ENCODE results near the gene SGMS1. TPM values are rescaled to one million over a fixed set of nuclear protein-coding genes. Genes with fewer than 3 reads are reported as not detected.
A peak's percentile ranks its signal among the peaks of the same experiment; 100 is the strongest.

The SGMS1 gene
- polyA plus RNA-seq, 1 donor from 2014 or later: 8.0 TPM

DNA sequence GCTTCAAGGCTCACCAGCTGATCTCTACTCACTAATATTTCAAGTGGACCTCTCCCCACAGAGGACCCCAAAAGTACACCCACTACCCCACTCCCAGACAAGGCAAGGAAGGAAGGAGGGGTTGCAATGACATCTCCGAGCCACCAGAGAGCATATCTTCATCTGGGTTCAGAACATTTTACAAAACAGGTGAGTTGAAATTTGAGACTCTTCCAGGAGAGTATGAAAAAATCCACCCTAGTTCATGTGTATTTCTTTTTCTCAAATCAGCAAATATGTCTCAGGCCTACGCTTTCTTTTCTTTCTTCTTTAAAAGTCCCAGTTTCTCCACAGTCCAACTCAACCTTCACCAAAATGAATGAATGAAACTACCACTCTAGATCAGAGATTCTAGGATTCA, 61.9 kb downstream of the SGMS1 start:
- Histone ChIP-seq H3K36me3 (ENCODE audit: insufficient read depth, low read length) (no peaks in the 10 kb centered on the region), H3K9me3 (ENCODE audit: low read length) (no peaks in the 10 kb centered on the region), H3K9me2 (ENCODE audit: insufficient read depth, low read length) (no peaks in the 10 kb centered on the region), H4K20me1 (ENCODE audit: insufficient read depth) (no peaks in the 10 kb centered on the region), H3K9ac (ENCODE audit: low read length) (no peak overlapping the region), H3K4me2 (ENCODE audit: low read length) (no peak overlapping the region), H3F3A (ENCODE audit: insufficient read depth, low read length, poor library complexity, severe bottlenecking) (no peaks in the 10 kb centered on the region), H3K27ac (ENCODE audit: low read length) (no peak overlapping the region), H3K79me2 (replicated peaks; ENCODE audit: insufficient read depth, low read length) (no peaks in the 10 kb centered on the region), H3K27me3 (ENCODE audit: insufficient read depth, low read depth, low read length) (no peaks in the 10 kb centered on the region), H2AFZ (ENCODE audit: low read depth, low read length) (no peak overlapping the region), H3K4me3 (ENCODE audit: low read length) (no peak overlapping the region)
- no peak for TF ChIP-seq EP300 (conservative IDR thresholded peaks at IDR 0.05; ENCODE audit: poor library complexity, severe bottlenecking)
- no peak for TF ChIP-seq SMC3 (conservative IDR thresholded peaks at IDR 0.05; ENCODE audit: poor library complexity)
- no peak for TF ChIP-seq REST (IDR thresholded peaks at IDR 0.05; ENCODE audit: borderline replicate concordance)
- no peak for TF ChIP-seq POLR2AphosphoS5 (IDR thresholded peaks at IDR 0.05)
- TF ChIP-seq EZH2 (IDR thresholded peaks at IDR 0.05; ENCODE audit: borderline replicate concordance, insufficient read depth, low read length, poor library complexity, severe bottlenecking): no peak
- no peak for TF ChIP-seq TAF1 (IDR thresholded peaks at IDR 0.05; ENCODE audit: low read depth)
- TF ChIP-seq MXI1 (conservative IDR thresholded peaks at IDR 0.05; ENCODE audit: poor library complexity, severe bottlenecking): no peak
- TF ChIP-seq, protein P1, sequence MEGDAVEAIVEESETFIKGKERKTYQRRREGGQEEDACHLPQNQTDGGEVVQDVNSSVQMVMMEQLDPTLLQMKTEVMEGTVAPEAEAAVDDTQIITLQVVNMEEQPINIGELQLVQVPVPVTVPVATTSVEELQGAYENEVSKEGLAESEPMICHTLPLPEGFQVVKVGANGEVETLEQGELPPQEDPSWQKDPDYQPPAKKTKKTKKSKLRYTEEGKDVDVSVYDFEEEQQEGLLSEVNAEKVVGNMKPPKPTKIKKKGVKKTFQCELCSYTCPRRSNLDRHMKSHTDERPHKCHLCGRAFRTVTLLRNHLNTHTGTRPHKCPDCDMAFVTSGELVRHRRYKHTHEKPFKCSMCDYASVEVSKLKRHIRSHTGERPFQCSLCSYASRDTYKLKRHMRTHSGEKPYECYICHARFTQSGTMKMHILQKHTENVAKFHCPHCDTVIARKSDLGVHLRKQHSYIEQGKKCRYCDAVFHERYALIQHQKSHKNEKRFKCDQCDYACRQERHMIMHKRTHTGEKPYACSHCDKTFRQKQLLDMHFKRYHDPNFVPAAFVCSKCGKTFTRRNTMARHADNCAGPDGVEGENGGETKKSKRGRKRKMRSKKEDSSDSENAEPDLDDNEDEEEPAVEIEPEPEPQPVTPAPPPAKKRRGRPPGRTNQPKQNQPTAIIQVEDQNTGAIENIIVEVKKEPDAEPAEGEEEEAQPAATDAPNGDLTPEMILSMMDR (IDR thresholded peaks at IDR 0.05; ENCODE audit: poor library complexity, severe bottlenecking): peak; percentile 36
- TF ChIP-seq RAD21 (conservative IDR thresholded peaks at IDR 0.05): peak; percentile 29

- H3K27ac ChIP-seq (ENCODE audit: low read length): no peak overlapping the region
- H3K9me3 ChIP-seq (ENCODE audit: low read length): no peaks in the 10 kb centered on the region
- no peaks in the 10 kb centered on the region for H3F3A ChIP-seq (ENCODE audit: insufficient read depth, low read length, poor library complexity, severe bottlenecking)
- no peaks in the 10 kb centered on the region for H3K79me2 ChIP-seq (replicated peaks; ENCODE audit: insufficient read depth, low read length)
- H3K4me3 ChIP-seq (ENCODE audit: low read length): no peak overlapping the region
- no peaks in the 10 kb centered on the region for H3K36me3 ChIP-seq (ENCODE audit: insufficient read depth, low read length)
- H3K27me3 ChIP-seq (ENCODE audit: insufficient read depth, low read depth, low read length): no peaks in the 10 kb centered on the region
- H3K9ac ChIP-seq (ENCODE audit: low read length): no peak overlapping the region
- H4K20me1 ChIP-seq (ENCODE audit: insufficient read depth): no peaks in the 10 kb centered on the region
- no peak overlapping the region for H2AFZ ChIP-seq (ENCODE audit: low read depth, low read length)
- H3K4me2 ChIP-seq (ENCODE audit: low read length): no peak overlapping the region
- no peaks in the 10 kb centered on the region for H3K9me2 ChIP-seq (ENCODE audit: insufficient read depth, low read length)
- TF ChIP-seq EZH2 (IDR thresholded peaks at IDR 0.05; ENCODE audit: borderline replicate concordance, insufficient read depth, low read length, poor library complexity, severe bottlenecking): no peak
- TF ChIP-seq, protein P1 (IDR thresholded peaks at IDR 0.05; ENCODE audit: poor library complexity, severe bottlenecking): no peak
- no peak for TF ChIP-seq TAF1 (IDR thresholded peaks at IDR 0.05; ENCODE audit: low read depth)
- no peak for TF ChIP-seq REST (IDR thresholded peaks at IDR 0.05; ENCODE audit: borderline replicate concordance)
- no peak for TF ChIP-seq RAD21 (conservative IDR thresholded peaks at IDR 0.05)
- no peak for TF ChIP-seq EP300 (conservative IDR thresholded peaks at IDR 0.05; ENCODE audit: poor library complexity, severe bottlenecking)
- no peak for TF ChIP-seq SMC3 (conservative IDR thresholded peaks at IDR 0.05; ENCODE audit: poor library complexity)
- TF ChIP-seq MXI1 (conservative IDR thresholded peaks at IDR 0.05; ENCODE audit: poor library complexity, severe bottlenecking): no peak
- no peak for TF ChIP-seq POLR2AphosphoS5 (IDR thresholded peaks at IDR 0.05)
These were observed 62.5 kb downstream of the SGMS1 start for GRCh38 chr10:50561266-50561665.

Data from neural cell (in vitro differentiated cells).